ENCODE results near the gene CPNE1.

The CPNE1 gene

GRCh38 chr20:35615667-35616464 is 48.8 kb downstream of the CPNE1 start, which contains the start of gene SPAG4:
SPAG4 (plus strand) TSS chr20:35615829; CDS start chr20:35616004, 175 bp downstream.
- DNase-seq (ENCODE audit: low read depth in 1 of 2, low spot score in 1 of 2): peak; percentile 99 to 100
- TF ChIP-seq, protein P1, sequence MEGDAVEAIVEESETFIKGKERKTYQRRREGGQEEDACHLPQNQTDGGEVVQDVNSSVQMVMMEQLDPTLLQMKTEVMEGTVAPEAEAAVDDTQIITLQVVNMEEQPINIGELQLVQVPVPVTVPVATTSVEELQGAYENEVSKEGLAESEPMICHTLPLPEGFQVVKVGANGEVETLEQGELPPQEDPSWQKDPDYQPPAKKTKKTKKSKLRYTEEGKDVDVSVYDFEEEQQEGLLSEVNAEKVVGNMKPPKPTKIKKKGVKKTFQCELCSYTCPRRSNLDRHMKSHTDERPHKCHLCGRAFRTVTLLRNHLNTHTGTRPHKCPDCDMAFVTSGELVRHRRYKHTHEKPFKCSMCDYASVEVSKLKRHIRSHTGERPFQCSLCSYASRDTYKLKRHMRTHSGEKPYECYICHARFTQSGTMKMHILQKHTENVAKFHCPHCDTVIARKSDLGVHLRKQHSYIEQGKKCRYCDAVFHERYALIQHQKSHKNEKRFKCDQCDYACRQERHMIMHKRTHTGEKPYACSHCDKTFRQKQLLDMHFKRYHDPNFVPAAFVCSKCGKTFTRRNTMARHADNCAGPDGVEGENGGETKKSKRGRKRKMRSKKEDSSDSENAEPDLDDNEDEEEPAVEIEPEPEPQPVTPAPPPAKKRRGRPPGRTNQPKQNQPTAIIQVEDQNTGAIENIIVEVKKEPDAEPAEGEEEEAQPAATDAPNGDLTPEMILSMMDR (IDR thresholded peaks at IDR 0.05; ENCODE audit: insufficient read depth, low read length): no peak
- peak; percentile 75 for TF ChIP-seq POLR2AphosphoS5 (IDR thresholded peaks at IDR 0.05; ENCODE audit: low read depth)
- Histone ChIP-seq H3K27ac (replicated peaks) (peak within 1 kb of the TSS; percentile 96), H3K4me3 (replicated peaks; ENCODE audit: insufficient read depth, low read length) (peak within 1 kb of the TSS; percentile 48), H3K27me3 (ENCODE audit: insufficient read depth, poor library complexity, severe bottlenecking) (no peaks in the 10 kb centered on the region)

DNA sequence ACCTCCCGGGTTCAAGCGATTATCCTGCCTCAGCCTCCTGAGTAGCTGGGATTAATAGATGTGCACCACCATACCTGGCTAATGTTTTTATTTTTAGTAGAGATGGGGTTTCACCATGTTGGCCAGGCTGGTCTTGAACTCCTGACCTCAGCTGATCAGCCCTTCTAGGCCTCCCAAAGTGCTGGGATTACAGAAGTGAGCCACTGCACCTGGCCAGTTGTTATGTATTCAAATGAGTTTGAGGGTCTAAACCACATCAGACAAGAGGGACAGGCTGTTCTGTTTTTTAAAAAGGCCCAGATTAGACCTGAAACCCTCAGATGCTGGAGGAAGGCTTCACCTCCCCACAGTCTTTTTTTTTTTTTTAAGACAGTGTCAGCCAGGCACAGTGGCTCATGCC is 53.2 kb downstream of the CPNE1 start:
- Histone ChIP-seq H3K4me3 (replicated peaks; ENCODE audit: insufficient read depth, low read length) (no peak overlapping the region), H3K27me3 (ENCODE audit: insufficient read depth, poor library complexity, severe bottlenecking) (no peaks in the 10 kb centered on the region), H3K27ac (replicated peaks) (no peak overlapping the region)
- TF ChIP-seq GABPA (IDR thresholded peaks at IDR 0.05; ENCODE audit: low read depth) (no peak), POLR2AphosphoS5 (IDR thresholded peaks at IDR 0.05; ENCODE audit: low read depth) (no peak), SPI1 (IDR thresholded peaks at IDR 0.05; ENCODE audit: borderline replicate concordance, low read depth) (no peak)
- TF ChIP-seq, protein P2, sequence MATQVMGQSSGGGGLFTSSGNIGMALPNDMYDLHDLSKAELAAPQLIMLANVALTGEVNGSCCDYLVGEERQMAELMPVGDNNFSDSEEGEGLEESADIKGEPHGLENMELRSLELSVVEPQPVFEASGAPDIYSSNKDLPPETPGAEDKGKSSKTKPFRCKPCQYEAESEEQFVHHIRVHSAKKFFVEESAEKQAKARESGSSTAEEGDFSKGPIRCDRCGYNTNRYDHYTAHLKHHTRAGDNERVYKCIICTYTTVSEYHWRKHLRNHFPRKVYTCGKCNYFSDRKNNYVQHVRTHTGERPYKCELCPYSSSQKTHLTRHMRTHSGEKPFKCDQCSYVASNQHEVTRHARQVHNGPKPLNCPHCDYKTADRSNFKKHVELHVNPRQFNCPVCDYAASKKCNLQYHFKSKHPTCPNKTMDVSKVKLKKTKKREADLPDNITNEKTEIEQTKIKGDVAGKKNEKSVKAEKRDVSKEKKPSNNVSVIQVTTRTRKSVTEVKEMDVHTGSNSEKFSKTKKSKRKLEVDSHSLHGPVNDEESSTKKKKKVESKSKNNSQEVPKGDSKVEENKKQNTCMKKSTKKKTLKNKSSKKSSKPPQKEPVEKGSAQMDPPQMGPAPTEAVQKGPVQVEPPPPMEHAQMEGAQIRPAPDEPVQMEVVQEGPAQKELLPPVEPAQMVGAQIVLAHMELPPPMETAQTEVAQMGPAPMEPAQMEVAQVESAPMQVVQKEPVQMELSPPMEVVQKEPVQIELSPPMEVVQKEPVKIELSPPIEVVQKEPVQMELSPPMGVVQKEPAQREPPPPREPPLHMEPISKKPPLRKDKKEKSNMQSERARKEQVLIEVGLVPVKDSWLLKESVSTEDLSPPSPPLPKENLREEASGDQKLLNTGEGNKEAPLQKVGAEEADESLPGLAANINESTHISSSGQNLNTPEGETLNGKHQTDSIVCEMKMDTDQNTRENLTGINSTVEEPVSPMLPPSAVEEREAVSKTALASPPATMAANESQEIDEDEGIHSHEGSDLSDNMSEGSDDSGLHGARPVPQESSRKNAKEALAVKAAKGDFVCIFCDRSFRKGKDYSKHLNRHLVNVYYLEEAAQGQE (IDR thresholded peaks at IDR 0.05; ENCODE audit: insufficient replicate concordance, low read depth): no peak
- TF ChIP-seq, protein P1 (IDR thresholded peaks at IDR 0.05; ENCODE audit: insufficient read depth, low read length): no peak
- DNase-seq (ENCODE audit: low read depth in 1 of 2, low spot score in 1 of 2): no peak

DNA sequence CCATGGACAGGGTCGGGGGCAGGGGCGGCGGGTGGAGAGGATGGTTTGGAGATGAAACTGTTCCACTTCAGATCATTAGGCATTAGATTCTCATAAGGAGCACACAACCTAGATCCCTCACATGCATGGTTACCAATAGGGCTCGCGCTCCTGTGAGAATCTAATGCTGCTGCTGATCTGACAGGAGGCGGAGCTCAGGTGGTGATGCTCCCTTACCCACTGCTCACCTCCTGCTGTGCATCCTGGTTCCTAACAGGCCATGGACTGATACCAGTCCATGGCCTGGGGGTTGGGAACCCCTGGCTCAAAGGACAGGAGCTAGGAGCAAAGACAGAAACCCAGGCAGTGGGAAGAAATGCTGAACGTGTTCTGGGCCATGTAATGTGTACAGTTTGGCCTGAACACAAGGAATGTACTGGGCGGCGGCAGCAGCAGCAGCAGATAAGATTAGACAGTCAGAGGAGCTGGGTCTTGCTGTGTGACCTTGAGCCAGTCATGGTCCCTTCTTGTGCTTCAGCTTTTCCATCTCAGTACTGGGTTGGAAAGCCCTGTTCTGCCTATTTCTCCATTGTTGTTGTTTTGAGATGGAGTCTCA is 53.8 kb downstream of the CPNE1 start:
- no peak overlapping the region for H3K27ac ChIP-seq (replicated peaks)

More for the DNA sequence above, 53.8 kb downstream of the CPNE1 start:
- Histone ChIP-seq H3K4me3 (replicated peaks; ENCODE audit: insufficient read depth, low read length) (no peak overlapping the region), H3K27me3 (ENCODE audit: insufficient read depth, poor library complexity, severe bottlenecking) (no peaks in the 10 kb centered on the region)
- TF ChIP-seq, protein P1 (IDR thresholded peaks at IDR 0.05; ENCODE audit: insufficient read depth, low read length): no peak
- no peak for TF ChIP-seq GABPA (IDR thresholded peaks at IDR 0.05; ENCODE audit: low read depth)
- TF ChIP-seq SPI1 (IDR thresholded peaks at IDR 0.05; ENCODE audit: borderline replicate concordance, low read depth): no peak
- TF ChIP-seq POLR2AphosphoS5 (IDR thresholded peaks at IDR 0.05; ENCODE audit: low read depth): no peak
- TF ChIP-seq, protein P2 (IDR thresholded peaks at IDR 0.05; ENCODE audit: insufficient replicate concordance, low read depth): no peak
- DNase-seq (ENCODE audit: low read depth in 1 of 2, low spot score in 1 of 2): no peak

Data from HL-60 (cell line).